Panc1 (cell line): ENCODE data around the gene SCP2. TPM values are rescaled to one million over a fixed set of nuclear protein-coding genes. Genes with fewer than 3 reads are reported as not detected.

ENCODE experiments used
- ATAC-seq: fragments of 200-7000 bp; cut with Tn5 transposase; 2 replicates; pipeline ENCODE4 v1.9.1; 2020; ENCODE audit warnings: mild to moderate bottlenecking, moderate library complexity
- BruUV-seq: library from RNA; stranded (reverse); fragments of 400-500 nt; replicated peaks from 2 replicates; lab custom pipeline; 2021; lab: Mats Ljungman, UMichigan
- CTCF ChIA-PET: fragments of 300-600 bp; sonication (Branson Sonifier 250); formaldehyde crosslinking; loops from one replicate; lab custom pipeline; 2022; ENCODE audit warnings: antibody characterized with exemption; lab: Charles Lee
- POLR2A ChIA-PET: fragments of 300-600 bp; sonication (Branson Sonifier 250); formaldehyde crosslinking; loops from one replicate; lab custom pipeline; 2022; ENCODE audit warnings: antibody characterized with exemption; lab: Charles Lee
- DNase-seq: peaks from one replicate; pipeline ENCODE4 v3.0.0-alpha.2; 2010; ENCODE audit warnings: low read depth, low spot score
- H3K27ac ChIP-seq: 2 replicates; pipeline ENCODE4 v1.5.1; 2011; ENCODE audit warnings: mild to moderate bottlenecking, low read length, inconsistent platforms
- H3K27me3 ChIP-seq: fragments of 200-500 bp; sonication (Bioruptor generic); 2 replicates; pipeline ENCODE4 v1.6.0; 2014; ENCODE audit warnings: low read length, inconsistent platforms; ENCODE audit not compliant: control insufficient read depth, insufficient read depth
- H3K36me3 ChIP-seq: fragments of 200-500 bp; sonication (Bioruptor generic); 2 replicates; pipeline ENCODE4 v1.5.1; 2014; ENCODE audit warnings: inconsistent platforms, mild to moderate bottlenecking, low read length, moderate library complexity; ENCODE audit not compliant: control insufficient read depth, insufficient read depth
- H3K4me1 ChIP-seq: 2 replicates; pipeline ENCODE4 v1.5.1; 2011; ENCODE audit warnings: inconsistent platforms, mild to moderate bottlenecking, low read length, moderate library complexity; ENCODE audit not compliant: control insufficient read depth, insufficient read depth
- H3K4me3 ChIP-seq, 2 experiments: 2 replicates each; pipeline ENCODE4 v1.5.1; 2011 to 2012; ENCODE audit warnings: low read depth in 2 of 2, low read length in 2 of 2, mild to moderate bottlenecking in 2 of 2, inconsistent platforms in 1 of 2, moderate library complexity in 1 of 2
- H3K9me3 ChIP-seq: fragments of 200-500 bp; sonication (Bioruptor generic); 2 replicates; pipeline ENCODE4 v1.5.1; 2014; ENCODE audit warnings: low read depth, mild to moderate bottlenecking, inconsistent platforms, low read length, moderate library complexity; ENCODE audit not compliant: control insufficient read depth, insufficient read depth
- POLR2AphosphoS5 ChIP-seq: IDR thresholded peaks from 2 replicates; pipeline ENCODE4 v1.6.1; 2012; ENCODE audit warnings: mild to moderate bottlenecking, low read depth, low read length, moderate library complexity
- REST ChIP-seq, 2 experiments: IDR thresholded peaks; 2 replicates each; pipeline ENCODE4 v1.6.1; 2011 to 2012; ENCODE audit warnings: low read depth in 2 of 2, control low read depth in 1 of 2, low read length in 1 of 2, mild to moderate bottlenecking in 1 of 2, moderate library complexity in 1 of 2; ENCODE audit not compliant: insufficient read depth in 1 of 2
- SIN3A ChIP-seq: IDR thresholded peaks from 2 replicates; pipeline ENCODE4 v1.6.1; 2012; ENCODE audit warnings: low read depth, mild to moderate bottlenecking, low read length, moderate library complexity, borderline replicate concordance; ENCODE audit not compliant: insufficient read depth
- TCF7L2 ChIP-seq: IDR thresholded peaks from 2 replicates; pipeline ENCODE4 v1.6.1; 2011; ENCODE audit warnings: mild to moderate bottlenecking, low read depth, low read length, inconsistent platforms
- in situ Hi-C: cut with HindIII; loops from 2 replicates; pipeline ENCODE4 v1.10.0; 2016; ENCODE audit warnings: low sequenced_read_pairs, low pct_unique_long_range_greater_than_20kb
- intact Hi-C: fragments of 100-400 bp; cut with micrococcal nuclease; formaldehyde crosslinking; loops from one replicate; pipeline ENCODE4 v1.10.0; 2022; ENCODE audit not compliant: unreplicated experiment
- total RNA-seq: library from RNA; stranded (reverse); gene quantifications from one replicate; pipeline ENCODE4 v1.2.1, GENCODE V29; 2021; ENCODE audit not compliant: unreplicated experiment
- TF ChIP-seq, protein P1 (sequence below): fragments of 450-650 bp; IDR thresholded peaks from 2 replicates; pipeline ENCODE4 v1.5.1; 2017; ENCODE audit warnings: mild to moderate bottlenecking

The SCP2 gene
- total RNA-seq, 1 experiment from 2014 or later, result 88.7 TPM

DNA sequence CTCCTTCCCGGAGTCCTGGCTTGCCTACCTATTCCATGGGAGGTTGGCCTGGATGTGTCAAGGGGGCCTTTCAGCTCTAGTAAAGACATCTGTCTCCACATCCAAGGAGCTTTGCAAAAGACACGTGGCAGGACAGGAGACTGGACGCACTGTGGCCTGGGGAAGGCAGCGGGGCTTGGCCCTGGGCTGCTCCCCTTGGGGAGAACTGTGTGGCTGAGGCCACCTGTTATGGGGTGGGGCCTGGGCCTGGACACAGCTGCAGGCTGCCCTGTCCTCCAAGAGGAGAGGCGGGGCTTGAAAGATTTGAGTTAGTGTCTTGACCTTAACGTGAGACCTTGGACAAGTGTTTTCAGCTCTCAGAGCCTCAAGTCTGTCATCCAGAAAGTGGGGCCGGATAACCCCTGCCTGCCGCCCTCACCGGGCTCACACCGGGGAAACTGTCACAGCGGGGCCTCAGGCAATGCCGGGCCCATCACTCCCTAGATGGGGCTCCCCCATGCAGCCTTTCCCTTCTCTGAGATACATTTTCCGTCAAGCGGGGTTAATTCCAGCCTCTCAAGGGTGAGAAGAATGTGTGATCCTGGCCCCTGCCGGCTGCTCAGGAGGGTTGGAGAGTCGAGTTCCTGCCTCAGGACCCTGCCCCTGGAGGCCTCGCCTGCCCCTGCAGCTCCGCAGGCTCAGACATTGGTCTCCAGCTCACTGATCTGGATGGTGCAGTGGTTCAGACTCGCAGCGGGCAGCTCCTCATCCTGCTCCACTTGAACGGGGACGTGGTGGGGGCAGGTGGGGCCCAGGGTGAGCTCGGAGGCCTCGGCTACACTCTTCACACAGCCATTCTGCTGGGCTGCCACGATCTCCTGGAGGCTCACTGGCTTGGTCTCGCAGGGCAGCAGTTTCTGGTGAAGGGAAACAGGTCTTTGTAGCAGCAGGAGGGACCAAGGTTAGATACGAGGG is 160.5 kb downstream of the SCP2 start:
- Histone ChIP-seq H3K9me3 (no peaks in the 10 kb centered on the region), H3K36me3 (no peaks in the 10 kb centered on the region), H3K27ac (no peak overlapping the region), H3K27me3 (no peaks in the 10 kb centered on the region), H3K4me1 (peaks cover 4% of the 10 kb centered on the region; the same call in 1 of the 2 replicates), H3K4me3 (no peak overlapping the region)
- ChIA-PET CTCF (interaction anchor here (0.7 kb wide), 1 partner anchor 34 kb away, joined by 3 read pairs; no protein-coding TSS in a partner anchor), POLR2A (interaction anchor here (0.5 kb wide), 1 partner anchor 13 kb away, joined by 3 read pairs; no protein-coding TSS in a partner anchor)
- intact Hi-C loops (no loop called here), in situ Hi-C loops (no loop called here)
- BruUV-seq, result no TSS peak
- TF ChIP-seq POLR2AphosphoS5 (no peak), SIN3A (no peak), REST (IDR thresholded peaks at IDR 0.05; ENCODE audit: insufficient read depth in 1 of 2, low read depth in 2 of 2, low read length in 1 of 2) (no peak), TCF7L2 (no peak)
- TF ChIP-seq, protein P1, sequence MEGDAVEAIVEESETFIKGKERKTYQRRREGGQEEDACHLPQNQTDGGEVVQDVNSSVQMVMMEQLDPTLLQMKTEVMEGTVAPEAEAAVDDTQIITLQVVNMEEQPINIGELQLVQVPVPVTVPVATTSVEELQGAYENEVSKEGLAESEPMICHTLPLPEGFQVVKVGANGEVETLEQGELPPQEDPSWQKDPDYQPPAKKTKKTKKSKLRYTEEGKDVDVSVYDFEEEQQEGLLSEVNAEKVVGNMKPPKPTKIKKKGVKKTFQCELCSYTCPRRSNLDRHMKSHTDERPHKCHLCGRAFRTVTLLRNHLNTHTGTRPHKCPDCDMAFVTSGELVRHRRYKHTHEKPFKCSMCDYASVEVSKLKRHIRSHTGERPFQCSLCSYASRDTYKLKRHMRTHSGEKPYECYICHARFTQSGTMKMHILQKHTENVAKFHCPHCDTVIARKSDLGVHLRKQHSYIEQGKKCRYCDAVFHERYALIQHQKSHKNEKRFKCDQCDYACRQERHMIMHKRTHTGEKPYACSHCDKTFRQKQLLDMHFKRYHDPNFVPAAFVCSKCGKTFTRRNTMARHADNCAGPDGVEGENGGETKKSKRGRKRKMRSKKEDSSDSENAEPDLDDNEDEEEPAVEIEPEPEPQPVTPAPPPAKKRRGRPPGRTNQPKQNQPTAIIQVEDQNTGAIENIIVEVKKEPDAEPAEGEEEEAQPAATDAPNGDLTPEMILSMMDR, result no peak
- ATAC-seq (no peak), DNase-seq (no peak)

GRCh38 chr1:53088616-53089300 is 161.7 kb downstream of the SCP2 start:
- H3K9me3 ChIP-seq, result no peaks in the 10 kb centered on the region
- ATAC-seq (no peak), DNase-seq (no peak)
- H3K4me3 ChIP-seq, result no peak overlapping the region
- intact Hi-C loops, result no loop called here
- in situ Hi-C loops, result no loop called here
- no TSS peak for BruUV-seq
- H3K27ac ChIP-seq, result no peak overlapping the region
- H3K27me3 ChIP-seq, result no peaks in the 10 kb centered on the region
- CTCF ChIA-PET, result interaction anchor here (0.7 kb wide), 1 partner anchor 35 kb away, joined by 3 read pairs; no protein-coding TSS in a partner anchor
- peaks cover 4% of the 10 kb centered on the region; the same call in 1 of the 2 replicates for H3K4me1 ChIP-seq
- no peaks in the 10 kb centered on the region for H3K36me3 ChIP-seq
- TF ChIP-seq SIN3A (no peak), TCF7L2 (no peak), POLR2AphosphoS5 (no peak), REST (IDR thresholded peaks at IDR 0.05; ENCODE audit: insufficient read depth in 1 of 2, low read depth in 2 of 2, low read length in 1 of 2) (no peak)
- TF ChIP-seq, protein P1, result no peak
- POLR2A ChIA-PET, result interaction anchor here (0.5 kb wide), 1 partner anchor 14 kb away, joined by 3 read pairs; no protein-coding TSS in a partner anchor
